WTC11 (cell line): ENCODE measurements around the gene ZNF165. TPM values are rescaled to one million over a fixed set of nuclear protein-coding genes. Genes with fewer than 3 reads are reported as not detected.

Experiments used
- ATAC-seq: fragments of 200-7000 bp; cut with Tn5 transposase; 2 replicates; pipeline ENCODE4 v1.10.0; 2021; ENCODE audit warnings: mild to moderate bottlenecking, moderate library complexity
- CTCF ChIA-PET: fragments of 300-600 bp; sonication (Branson Sonifier 250); formaldehyde crosslinking; loops from one replicate; lab custom pipeline; 2021; ENCODE audit warnings: antibody characterized with exemption; lab: Charles Lee
- POLR2A ChIA-PET: fragments of 350-600 bp; sonication (Branson Sonifier 250); formaldehyde crosslinking; loops from one replicate; lab custom pipeline; 2021; ENCODE audit warnings: antibody characterized with exemption; lab: Charles Lee
- DNase-seq: peaks from one replicate; pipeline ENCODE4 v3.0.0; 2021; ENCODE audit warnings: low spot score
- H3K27ac Mint-ChIP-seq: 2 replicates; pipeline ENCODE4 v1.8.0; 2021; ENCODE audit warnings: mixed read lengths
- H3K27me3 Mint-ChIP-seq: 2 replicates; pipeline ENCODE4 v1.8.0; 2021; ENCODE audit warnings: low read depth, mild to moderate bottlenecking, moderate library complexity, mixed read lengths
- H3K36me3 Mint-ChIP-seq: 2 replicates; pipeline ENCODE4 v1.8.0; 2021; ENCODE audit warnings: mixed read lengths
- H3K4me1 Mint-ChIP-seq: 2 replicates; pipeline ENCODE4 v1.8.0; 2022; ENCODE audit warnings: mixed read lengths
- H3K4me3 Mint-ChIP-seq: 2 replicates; pipeline ENCODE4 v1.8.0; 2021; ENCODE audit warnings: mild to moderate bottlenecking, moderate library complexity, mixed read lengths
- H3K9me3 Mint-ChIP-seq: 2 replicates; pipeline ENCODE4 v1.8.0; 2021; ENCODE audit warnings: mixed read lengths
- AFF4 ChIP-seq: sonication (generic); formaldehyde crosslinking; IDR thresholded peaks from 2 replicates; pipeline ENCODE4 v1.8.1; 2023; ENCODE audit warnings: mild to moderate bottlenecking, missing genetic modification reagents, borderline replicate concordance
- AR ChIP-seq: fragments of 250-450 bp; sonication (Bioruptor Pico); IDR thresholded peaks from 2 replicates; pipeline ENCODE4 v1.9.0; 2021; ENCODE audit warnings: mild to moderate bottlenecking
- ATF1 ChIP-seq: sonication (generic); formaldehyde crosslinking; IDR thresholded peaks from 2 replicates; pipeline ENCODE4 v1.8.1; 2023; ENCODE audit warnings: mild to moderate bottlenecking, moderate library complexity, missing genetic modification reagents
- ELF4 ChIP-seq: sonication (generic); formaldehyde crosslinking; IDR thresholded peaks from 2 replicates; pipeline ENCODE4 v1.8.1; 2022; ENCODE audit warnings: low read depth, mild to moderate bottlenecking, moderate library complexity, missing genetic modification reagents
- GABPB1 ChIP-seq: sonication (generic); formaldehyde crosslinking; IDR thresholded peaks from 2 replicates; pipeline ENCODE4 v1.8.1; 2023; ENCODE audit warnings: mild to moderate bottlenecking, missing genetic modification reagents
- MAX ChIP-seq: sonication (generic); formaldehyde crosslinking; IDR thresholded peaks from 2 replicates; pipeline ENCODE4 v1.8.0; 2022; ENCODE audit warnings: mild to moderate bottlenecking, missing genetic modification reagents
- NR2C2 ChIP-seq: sonication (generic); formaldehyde crosslinking; IDR thresholded peaks from 2 replicates; pipeline ENCODE4 v1.8.0; 2022; ENCODE audit warnings: mild to moderate bottlenecking, missing genetic modification reagents
- SMAD3 ChIP-seq: sonication (generic); formaldehyde crosslinking; IDR thresholded peaks from 2 replicates; pipeline ENCODE4 v1.8.0; 2022; ENCODE audit warnings: missing genetic modification reagents, mild to moderate bottlenecking, borderline replicate concordance
- SP1 ChIP-seq: sonication (generic); formaldehyde crosslinking; conservative IDR thresholded peaks from 2 replicates; pipeline ENCODE4 v1.8.1; 2022; ENCODE audit warnings: missing genetic modification reagents
- STAT6 ChIP-seq: sonication (generic); formaldehyde crosslinking; conservative IDR thresholded peaks from 2 replicates; pipeline ENCODE4 v1.8.1; 2023; ENCODE audit warnings: mild to moderate bottlenecking, low read depth, missing genetic modification reagents, moderate library complexity
- TEAD1 ChIP-seq: sonication (generic); formaldehyde crosslinking; IDR thresholded peaks from 2 replicates; pipeline ENCODE4 v1.8.0; 2022; ENCODE audit warnings: mild to moderate bottlenecking, missing genetic modification reagents
- ZNF232 ChIP-seq: sonication (generic); formaldehyde crosslinking; IDR thresholded peaks from 2 replicates; pipeline ENCODE4 v1.8.0; 2022; ENCODE audit warnings: mild to moderate bottlenecking, missing genetic modification reagents
- ZNF263 ChIP-seq: sonication (generic); formaldehyde crosslinking; IDR thresholded peaks from 2 replicates; pipeline ENCODE4 v1.8.1; 2022; ENCODE audit warnings: low read depth, mild to moderate bottlenecking, moderate library complexity, missing genetic modification reagents
- ZNF281 ChIP-seq: sonication (generic); formaldehyde crosslinking; IDR thresholded peaks from 2 replicates; pipeline ENCODE4 v1.8.0; 2023; ENCODE audit warnings: mild to moderate bottlenecking, missing genetic modification reagents
- ZNF512 ChIP-seq: sonication (generic); formaldehyde crosslinking; IDR thresholded peaks from 2 replicates; pipeline ENCODE4 v1.8.1; 2022; ENCODE audit warnings: missing genetic modification reagents, borderline replicate concordance
- ZNF532 ChIP-seq: fragments of 250-450 bp; sonication (Bioruptor Pico); IDR thresholded peaks from 2 replicates; pipeline ENCODE4 v1.9.0; 2021; ENCODE audit warnings: mild to moderate bottlenecking, borderline replicate concordance
- total RNA-seq: library from RNA; stranded (reverse); gene quantifications from 3 replicates; pipeline ENCODE4 v1.2.3, GENCODE V29; 2021

ZNF165 gene
- total RNA-seq, 1 experiment from 2014 or later = 8.0 TPM

GRCh38 chr6:28136585-28137504 is 56.5 kb downstream of the ZNF165 start:
- peak overlapping the region; percentile 95 for H3K4me3 Mint-ChIP-seq
- DNase-seq (peak; percentile 86), ATAC-seq (peak; percentile 75)
- no peaks in the 10 kb centered on the region for H3K9me3 Mint-ChIP-seq
- peaks cover 34% of the 10 kb centered on the region for H3K27me3 Mint-ChIP-seq
- CTCF ChIA-PET = interaction anchor here (2.0 to 2.3 kb wide), 2 partner anchors 32 to 219 kb away, joined by 7 to 15 read pairs; no protein-coding TSS in a partner anchor
- H3K27ac Mint-ChIP-seq = peak overlapping the region; percentile 92
- H3K36me3 Mint-ChIP-seq = no peaks in the 10 kb centered on the region; the same call in 1 of the 2 replicates
- H3K4me1 Mint-ChIP-seq = peaks cover 21% of the 10 kb centered on the region
- POLR2A ChIA-PET = interaction anchor here (0.8 to 1.3 kb wide), 6 partner anchors 12 to 246 kb away, joined by 3 to 12 read pairs (median 3); partner anchors contain the start of genes ZKSCAN4 and ZSCAN16
- TF ChIP-seq AR (no peak), STAT6 (no peak), AFF4 (CRISPR knock-in tag) (no peak), NR2C2 (CRISPR knock-in tag) (no peak), ELF4 (no peak), ZNF232 (CRISPR knock-in tag) (no peak), ATF1 (CRISPR knock-in tag) (no peak), MAX (peak; percentile 26), GABPB1 (CRISPR knock-in tag) (peak; percentile 84), ZNF512 (no peak), ZNF263 (CRISPR knock-in tag) (no peak), SP1 (peak; percentile 72), ZNF281 (CRISPR knock-in tag) (no peak), TEAD1 (CRISPR knock-in tag) (no peak), SMAD3 (CRISPR knock-in tag) (no peak), ZNF532 (CRISPR knock-in tag) (no peak)
